ENCODE data around the gene ACACA.

ACACA gene

GRCh38 chr17:37291351-37291750, 115.3 kb downstream of the ACACA start:
- H3K27ac ChIP-seq: peak overlapping the region; percentile 57
- TF ChIP-seq CTCF (conservative IDR thresholded peaks at IDR 0.05): no peak
- TF ChIP-seq ZFX (IDR thresholded peaks at IDR 0.05): no peak

- TF ChIP-seq CTCF (conservative IDR thresholded peaks at IDR 0.05): no peak
- no peak for TF ChIP-seq ZFX (IDR thresholded peaks at IDR 0.05)
- 0 out of 2 replicates have a peak overlapping the region, but pooled peaks have one; percentile 32 for H3K27ac ChIP-seq
Measured at GRCh38 chr17:37286430-37286829, 120.2 kb downstream of the ACACA start.

- peak overlapping the region; percentile 30; the same call in 1 of the 2 replicates for H3K27ac ChIP-seq
- TF ChIP-seq ZFX (IDR thresholded peaks at IDR 0.05) (no peak), CTCF (conservative IDR thresholded peaks at IDR 0.05) (no peak)
Measured at GRCh38 chr17:37284191-37284590, 122.4 kb downstream of the ACACA start.

GRCh38 chr17:37283414-37283961, 123.1 kb downstream of the ACACA start:
- H3K27ac ChIP-seq: no peak overlapping the region
- TF ChIP-seq ZFX (IDR thresholded peaks at IDR 0.05): no peak
- TF ChIP-seq CTCF (conservative IDR thresholded peaks at IDR 0.05): no peak

- peak overlapping the region; percentile 18; the same call in 1 of the 2 replicates for H3K27ac ChIP-seq
- TF ChIP-seq CTCF (conservative IDR thresholded peaks at IDR 0.05) (no peak), ZFX (IDR thresholded peaks at IDR 0.05) (no peak)
Measured at GRCh38 chr17:37280841-37281240, 125.8 kb downstream of the ACACA start.

GRCh38 chr17:37278247-37278894, 128.3 kb downstream of the ACACA start:
- H3K27ac ChIP-seq: no peak overlapping the region
- TF ChIP-seq ZFX (IDR thresholded peaks at IDR 0.05) (no peak), CTCF (conservative IDR thresholded peaks at IDR 0.05) (no peak)

- TF ChIP-seq ZFX (IDR thresholded peaks at IDR 0.05): no peak
- TF ChIP-seq CTCF (conservative IDR thresholded peaks at IDR 0.05): no peak
- peak overlapping the region; percentile 78; the same call in 1 of the 2 replicates for H3K27ac ChIP-seq
Measured at GRCh38 chr17:37276475-37276874, 130.2 kb downstream of the ACACA start.

Measured in C4-2B (cell line).